HG03280 (cell line): ENCODE data around the gene CAPN11.
"Not testable (repeated sequence)": the region's sequence is repeated elsewhere in the genome, so short reads cannot be mapped to it uniquely, and the experiment has no call there.

Experiments
- ATAC-seq: cut with Tn5 transposase; IDR thresholded peaks from one replicate; pipeline ENCODE4 v1.9.1; 2021; ENCODE audit warnings: mild to moderate bottlenecking, moderate library complexity; ENCODE audit not compliant: unreplicated experiment

Gene CAPN11

GRCh38 chr6:44179648-44180047 lies 21.0 kb downstream of the CAPN11 start:
- no peak for ATAC-seq

GRCh38 chr6:44180406-44180805 lies 21.8 kb downstream of the CAPN11 start:
- no peak for ATAC-seq

GRCh38 chr6:44180886-44181285 lies 22.3 kb downstream of the CAPN11 start:
- no peak for ATAC-seq

- not testable (repeated sequence) for ATAC-seq
These were observed 23.2 kb downstream of the CAPN11 start for GRCh38 chr6:44181784-44182183.

GRCh38 chr6:44182911-44183390 lies 24.3 kb downstream of the CAPN11 start:
- ATAC-seq: no peak

- ATAC-seq: no peak
These were observed 25.2 kb downstream of the CAPN11 start for GRCh38 chr6:44183783-44184182.

DNA sequence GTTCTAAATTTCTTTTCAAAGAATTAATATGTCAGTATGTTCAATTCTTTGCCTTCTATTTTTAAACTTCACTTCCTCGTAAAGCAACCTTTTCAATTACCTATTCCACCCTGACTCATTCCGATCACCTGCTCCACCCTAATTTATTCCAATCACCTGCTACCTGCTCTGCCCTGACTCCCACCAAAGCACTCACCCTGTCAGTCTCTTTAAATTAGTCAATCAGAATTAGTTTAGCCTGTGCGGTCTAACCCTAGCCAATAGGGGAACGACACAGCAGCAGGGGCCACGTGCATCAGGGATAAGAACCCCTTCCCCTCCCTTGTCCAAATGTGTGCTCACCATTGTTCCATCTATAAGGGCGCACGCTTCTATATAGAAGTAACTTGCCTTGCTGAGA lies 26.7 kb downstream of the CAPN11 start:
- not testable (repeated sequence) for ATAC-seq

GRCh38 chr6:44185953-44186634 lies 27.5 kb downstream of the CAPN11 start:
- no peak for ATAC-seq

DNA sequence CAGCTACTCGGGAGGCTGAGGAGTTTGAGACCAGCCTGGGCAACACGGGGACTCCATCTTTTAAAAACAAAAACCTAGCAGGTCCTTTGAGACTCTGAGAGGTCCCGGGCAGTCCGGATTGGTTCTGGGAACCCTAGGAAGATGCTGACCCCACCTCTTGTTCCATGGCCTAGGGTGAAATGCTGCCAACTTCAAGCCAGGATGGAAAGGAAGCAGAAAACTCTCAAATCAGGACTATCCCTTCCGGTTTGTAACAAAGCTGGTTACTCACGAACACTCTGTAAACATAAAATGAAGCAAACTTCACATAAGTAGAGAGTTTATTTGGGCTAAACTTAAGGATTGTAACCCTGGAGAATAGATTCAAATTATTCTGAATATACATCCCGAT lies 28.0 kb downstream of the CAPN11 start:
- ATAC-seq: no peak

DNA sequence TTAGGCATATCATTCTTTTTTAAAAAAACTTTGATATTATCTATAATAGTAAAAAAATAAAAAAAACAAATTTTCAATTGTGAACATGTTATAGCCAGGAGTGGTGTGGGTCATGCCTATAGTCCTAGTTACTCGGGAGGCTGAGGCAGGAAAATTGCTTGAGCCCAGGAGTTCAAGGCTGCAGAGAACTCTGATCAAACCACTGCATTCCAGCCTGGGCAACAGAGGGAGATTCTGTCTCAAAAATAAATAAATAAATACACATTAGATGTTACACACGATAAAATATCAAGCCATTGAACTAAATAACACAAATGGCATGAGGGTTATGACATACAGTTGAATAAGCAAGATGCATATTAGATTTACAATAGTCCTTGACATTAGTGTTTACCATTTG lies 30.2 kb downstream of the CAPN11 start:
- no peak for ATAC-seq

- ATAC-seq: no peak
These were observed 30.6 kb downstream of the CAPN11 start for GRCh38 chr6:44189257-44189656.

DNA sequence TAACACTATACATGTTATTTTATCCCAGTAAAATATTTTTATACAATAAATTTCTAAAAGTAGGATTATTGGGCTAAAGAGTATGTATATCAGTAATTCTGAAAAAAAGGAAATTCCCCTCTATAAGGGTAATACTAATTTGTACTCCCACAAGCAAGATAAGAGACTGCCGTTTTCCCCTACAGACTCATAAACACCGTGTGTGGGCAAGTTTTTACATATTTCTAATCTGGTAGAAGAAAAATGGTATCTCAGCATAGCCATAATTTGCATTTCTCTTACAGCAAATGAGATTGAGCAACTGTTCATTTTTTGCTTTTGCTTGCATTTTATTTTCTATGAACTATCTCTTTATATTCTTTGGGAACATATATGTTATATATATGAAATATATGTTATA lies 32.1 kb downstream of the CAPN11 start:
- ATAC-seq: peak; percentile 73

DNA sequence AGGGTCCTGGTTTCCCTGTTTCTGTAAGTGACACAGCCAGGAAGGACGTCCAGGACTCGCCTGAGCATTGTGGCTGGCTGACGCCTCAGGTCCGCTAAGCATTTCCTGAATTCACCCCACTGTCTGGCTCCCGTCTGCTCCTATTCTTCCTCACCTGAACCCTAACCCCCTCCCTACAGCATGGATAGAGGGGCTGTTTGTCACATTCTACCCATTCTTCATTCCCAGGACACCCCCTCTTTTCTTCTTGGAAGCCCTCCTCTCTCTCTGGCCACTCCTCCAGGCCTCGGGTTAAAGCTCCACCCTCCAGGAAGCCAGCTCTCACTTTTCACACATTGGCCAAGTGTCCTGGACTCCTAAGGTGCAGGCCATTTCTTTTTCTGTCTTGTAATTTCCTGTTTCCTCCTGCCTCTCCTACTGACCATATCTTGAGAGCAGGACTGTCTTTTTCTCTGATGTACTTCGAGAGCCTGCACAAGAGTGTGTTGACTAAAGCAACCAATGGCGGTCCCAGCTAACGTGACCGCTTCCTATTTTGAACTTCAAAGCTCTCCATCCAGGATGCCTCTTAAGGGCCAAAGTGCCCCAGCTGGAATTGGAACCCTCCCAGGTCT lies 33.9 kb downstream of the CAPN11 start:
- ATAC-seq: no peak

- no peak for ATAC-seq
These were observed 34.8 kb downstream of the CAPN11 start for GRCh38 chr6:44193307-44193910.

DNA sequence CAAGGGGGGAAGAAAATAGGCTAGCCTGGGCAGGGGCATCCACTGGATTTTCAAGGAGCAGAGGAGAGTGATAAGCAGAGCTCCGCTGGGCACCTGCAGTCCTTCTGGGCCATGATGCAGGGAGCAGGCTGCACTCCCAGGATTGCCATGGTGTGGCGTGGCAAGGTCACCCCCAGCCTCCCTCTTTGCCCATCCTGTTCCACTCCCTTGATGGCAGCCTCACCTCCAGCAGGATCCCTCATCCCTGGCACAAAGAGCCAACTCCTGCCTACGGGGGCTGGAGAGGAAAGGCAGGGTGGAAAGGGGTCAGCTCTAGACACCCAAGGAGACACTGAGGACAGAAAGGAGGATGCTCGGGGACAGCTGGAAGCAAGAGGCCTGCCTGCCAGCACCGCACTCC lies 35.7 kb downstream of the CAPN11 start:
- no peak for ATAC-seq

DNA sequence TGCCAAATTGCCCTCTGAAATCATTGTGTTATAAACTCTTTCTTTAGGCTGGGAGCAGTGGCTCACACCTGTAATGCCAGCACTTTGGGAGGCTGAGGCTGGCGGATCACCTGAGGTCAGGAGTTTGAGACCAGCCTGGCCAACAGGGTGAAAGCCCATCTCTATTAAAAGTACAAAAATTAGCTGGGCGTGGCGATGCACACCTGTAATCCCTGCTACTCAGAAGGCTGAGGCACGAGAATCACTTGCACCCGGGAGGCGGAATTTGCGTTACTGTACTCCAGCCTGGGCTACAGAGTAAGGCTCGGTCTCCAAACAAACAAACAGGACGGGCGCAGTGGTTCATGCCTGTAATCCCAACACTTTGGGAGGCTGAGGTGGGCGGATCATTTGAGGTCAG lies 37.7 kb downstream of the CAPN11 start:
- ATAC-seq: not testable (repeated sequence)

GRCh38 chr6:44198684-44199083 lies 40.1 kb downstream of the CAPN11 start:
- no peak for ATAC-seq

DNA sequence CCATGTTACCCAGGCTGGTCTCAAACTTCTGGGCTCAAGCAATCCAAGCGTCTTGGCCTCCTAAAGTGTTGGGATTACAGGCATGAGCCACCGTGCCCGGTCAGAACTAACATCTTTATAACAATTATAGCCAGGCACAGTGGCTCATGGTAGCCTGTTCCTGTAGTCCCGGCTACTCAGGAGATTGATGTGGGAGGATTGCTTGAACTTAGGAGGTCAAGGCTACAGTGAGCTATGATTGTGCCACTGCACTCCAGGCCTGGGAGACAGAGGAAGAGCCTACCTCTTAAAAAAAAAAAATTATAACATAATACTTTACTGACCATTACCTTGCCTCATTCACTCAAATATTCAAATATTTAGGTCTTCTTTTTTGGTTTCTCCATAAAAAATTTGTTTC lies 41.3 kb downstream of the CAPN11 start:
- no peak for ATAC-seq

- ATAC-seq: no peak
These were observed 42.6 kb downstream of the CAPN11 start for GRCh38 chr6:44201200-44201599.

- no peak for ATAC-seq
These were observed 43.2 kb downstream of the CAPN11 start for GRCh38 chr6:44201638-44202303.

DNA sequence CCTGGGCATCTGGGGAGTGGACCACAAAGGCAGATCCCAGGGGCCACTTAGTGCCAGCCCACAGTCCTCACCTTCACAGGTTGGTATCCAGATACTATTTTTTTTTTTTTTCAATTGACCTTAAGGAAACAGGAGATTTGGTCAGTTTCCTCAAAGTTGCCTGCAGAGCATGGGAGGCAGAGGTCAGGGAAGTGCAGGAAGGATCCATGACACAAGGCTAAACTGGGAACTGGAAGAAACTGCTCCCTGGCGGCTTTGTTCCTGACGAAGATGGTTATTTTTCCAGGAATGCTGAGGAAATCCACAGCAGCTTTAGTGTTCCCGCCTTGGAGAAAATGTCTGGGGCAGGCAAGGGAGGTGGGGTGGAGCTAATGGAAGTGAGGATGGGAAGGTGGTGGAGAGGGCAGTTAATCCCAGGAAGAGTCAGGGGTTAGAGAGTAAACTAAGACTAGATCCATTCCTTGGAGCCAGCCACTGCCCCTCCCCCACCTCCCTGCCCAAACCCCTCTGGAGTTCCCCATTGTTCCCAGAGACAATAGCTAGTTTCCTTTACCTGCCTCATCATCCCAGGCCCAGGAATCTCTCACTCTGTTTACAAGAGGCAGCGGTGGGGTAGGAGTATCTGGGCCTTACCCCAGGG lies 43.8 kb downstream of the CAPN11 start:
- no peak for ATAC-seq
